WTC11 (cell line): Measurements from ENCODE around the gene BGN. TPM values are rescaled to one million over a fixed set of nuclear protein-coding genes. Genes with fewer than 3 reads are reported as not detected.

ENCODE experiments used
- ATAC-seq: fragments of 200-7000 bp; cut with Tn5 transposase; 2 replicates; pipeline ENCODE4 v1.10.0; 2021; ENCODE audit warnings: mild to moderate bottlenecking, moderate library complexity
- CTCF ChIA-PET: fragments of 300-600 bp; sonication (Branson Sonifier 250); formaldehyde crosslinking; loops from one replicate; lab custom pipeline; 2021; ENCODE audit warnings: antibody characterized with exemption; lab: Charles Lee
- POLR2A ChIA-PET: fragments of 350-600 bp; sonication (Branson Sonifier 250); formaldehyde crosslinking; loops from one replicate; lab custom pipeline; 2021; ENCODE audit warnings: antibody characterized with exemption; lab: Charles Lee
- DNase-seq: peaks from one replicate; pipeline ENCODE4 v3.0.0; 2021; ENCODE audit warnings: low spot score
- H3K27ac Mint-ChIP-seq: 2 replicates; pipeline ENCODE4 v1.8.0; 2021; ENCODE audit warnings: mixed read lengths
- H3K27me3 Mint-ChIP-seq: 2 replicates; pipeline ENCODE4 v1.8.0; 2021; ENCODE audit warnings: low read depth, mild to moderate bottlenecking, moderate library complexity, mixed read lengths
- H3K36me3 Mint-ChIP-seq: 2 replicates; pipeline ENCODE4 v1.8.0; 2021; ENCODE audit warnings: mixed read lengths
- H3K4me1 Mint-ChIP-seq: 2 replicates; pipeline ENCODE4 v1.8.0; 2022; ENCODE audit warnings: mixed read lengths
- H3K4me3 Mint-ChIP-seq: 2 replicates; pipeline ENCODE4 v1.8.0; 2021; ENCODE audit warnings: mild to moderate bottlenecking, moderate library complexity, mixed read lengths
- H3K9me3 Mint-ChIP-seq: 2 replicates; pipeline ENCODE4 v1.8.0; 2021; ENCODE audit warnings: mixed read lengths
- AR ChIP-seq: fragments of 250-450 bp; sonication (Bioruptor Pico); IDR thresholded peaks from 2 replicates; pipeline ENCODE4 v1.9.0; 2021; ENCODE audit warnings: mild to moderate bottlenecking
- CDX4 ChIP-seq: fragments of 250-450 bp; sonication (Bioruptor Pico); IDR thresholded peaks from 2 replicates; pipeline ENCODE4 v1.9.0; 2021; ENCODE audit warnings: moderate library complexity, mild to moderate bottlenecking, inconsistent platforms, borderline replicate concordance
- CREB1 ChIP-seq: sonication (generic); formaldehyde crosslinking; IDR thresholded peaks from 2 replicates; pipeline ENCODE4 v1.8.0; 2023; ENCODE audit warnings: mild to moderate bottlenecking, missing genetic modification reagents
- CTCF ChIP-seq: fragments of 200-600 bp; IDR thresholded peaks from 2 replicates; pipeline ENCODE4 v1.8.0; 2022; ENCODE audit warnings: antibody characterized with exemption
- FOXK1 ChIP-seq: sonication (generic); formaldehyde crosslinking; IDR thresholded peaks from 2 replicates; pipeline ENCODE4 v1.8.0; 2022; ENCODE audit warnings: mild to moderate bottlenecking, moderate library complexity, missing genetic modification reagents
- FOXP4 ChIP-seq: sonication (generic); formaldehyde crosslinking; IDR thresholded peaks from 2 replicates; pipeline ENCODE4 v1.8.0; 2022; ENCODE audit warnings: mild to moderate bottlenecking, missing genetic modification reagents
- GTF2I ChIP-seq: fragments of 250-450 bp; sonication (Bioruptor Pico); conservative IDR thresholded peaks from 2 replicates; pipeline ENCODE4 v1.4.0; 2021; ENCODE audit warnings: mild to moderate bottlenecking
- MAX ChIP-seq: sonication (generic); formaldehyde crosslinking; IDR thresholded peaks from 2 replicates; pipeline ENCODE4 v1.8.0; 2022; ENCODE audit warnings: mild to moderate bottlenecking, missing genetic modification reagents
- OVOL2 ChIP-seq: fragments of 250-450 bp; sonication (Bioruptor Pico); IDR thresholded peaks from 2 replicates; pipeline ENCODE4 v1.9.0; 2021; ENCODE audit warnings: mild to moderate bottlenecking, borderline replicate concordance
- PRDM15 ChIP-seq: sonication (generic); formaldehyde crosslinking; IDR thresholded peaks from 2 replicates; pipeline ENCODE4 v1.8.0; 2022; ENCODE audit warnings: missing genetic modification reagents
- RELA ChIP-seq: sonication (generic); formaldehyde crosslinking; IDR thresholded peaks from 2 replicates; pipeline ENCODE4 v1.8.1; 2022; ENCODE audit warnings: missing genetic modification reagents, mild to moderate bottlenecking, borderline replicate concordance
- SMAD4 ChIP-seq: sonication (generic); formaldehyde crosslinking; IDR thresholded peaks from 2 replicates; pipeline ENCODE4 v1.8.0; 2022; ENCODE audit warnings: mild to moderate bottlenecking, missing genetic modification reagents
- TCF7 ChIP-seq: sonication (generic); formaldehyde crosslinking; IDR thresholded peaks from 2 replicates; pipeline ENCODE4 v1.8.0; 2022; ENCODE audit warnings: mild to moderate bottlenecking, low read depth, missing genetic modification reagents, moderate library complexity
- ZBTB21 ChIP-seq: sonication (generic); formaldehyde crosslinking; IDR thresholded peaks from 2 replicates; pipeline ENCODE4 v1.8.1; 2023; ENCODE audit warnings: mild to moderate bottlenecking, missing genetic modification reagents, borderline replicate concordance
- ZNF317 ChIP-seq: sonication (generic); formaldehyde crosslinking; IDR thresholded peaks from 2 replicates; pipeline ENCODE4 v1.8.1; 2023; ENCODE audit warnings: low read depth, mild to moderate bottlenecking, moderate library complexity, missing genetic modification reagents, borderline replicate concordance
- ZNF423 ChIP-seq: fragments of 250-450 bp; sonication (Bioruptor Pico); IDR thresholded peaks from 2 replicates; pipeline ENCODE4 v2.1.2; 2022; ENCODE audit warnings: mild to moderate bottlenecking, moderate library complexity
- ZNF671 ChIP-seq: fragments of 250-450 bp; sonication (Bioruptor Pico); IDR thresholded peaks from 2 replicates; pipeline ENCODE4 v1.8.0; 2021; ENCODE audit warnings: mild to moderate bottlenecking
- total RNA-seq: library from RNA; stranded (reverse); gene quantifications from 3 replicates; pipeline ENCODE4 v1.2.3, GENCODE V29; 2021

Gene BGN
- total RNA-seq, 1 experiment from 2014 or later: 1.8 TPM

- Mint-ChIP-seq H3K27me3 (no peaks in the 10 kb centered on the region), H3K4me3 (no peak overlapping the region), H3K4me1 (no peaks in the 10 kb centered on the region), H3K9me3 (peaks cover 6% of the 10 kb centered on the region; the same call in 1 of the 2 replicates)
- POLR2A ChIA-PET: no interaction called here
- ATAC-seq: no peak
- no peak for DNase-seq
- no peak for TF ChIP-seq ZNF317
- no peak for TF ChIP-seq AR (CRISPR knock-in tag)
- TF ChIP-seq GTF2I (CRISPR knock-in tag): no peak
- no peak for TF ChIP-seq OVOL2 (CRISPR knock-in tag)
- no peak for TF ChIP-seq FOXK1 (CRISPR knock-in tag)
- no peak for TF ChIP-seq TCF7
- no peak for TF ChIP-seq SMAD4
- TF ChIP-seq FOXP4 (CRISPR knock-in tag): no peak
- no peak for TF ChIP-seq ZNF671
- no peak for TF ChIP-seq ZNF423 (CRISPR knock-in tag)
- TF ChIP-seq RELA (CRISPR knock-in tag): no peak
- TF ChIP-seq PRDM15: no peak
- no peak for TF ChIP-seq CDX4 (CRISPR knock-in tag)
- no peak for TF ChIP-seq CTCF
- TF ChIP-seq ZBTB21 (CRISPR knock-in tag): no peak
- TF ChIP-seq MAX (CRISPR knock-in tag): no peak
- no peak for TF ChIP-seq CREB1
- TF ChIP-seq, all 79 proteins: peak for 0
- Mint-ChIP-seq H3K27ac (peak overlapping the region; percentile 49; the same call in 1 of the 2 replicates), H3K36me3 (no peaks in the 10 kb centered on the region)
- CTCF ChIA-PET: interaction anchor here (0.6 kb wide), 1 partner anchor 30 kb away, joined by 3 read pairs; the partner anchor contains the start of gene HAUS7
Observed at GRCh38 chrX:153500676-153501280, 6.0 kb downstream of the BGN start.
